Measurements from ENCODE around the gene SCN11A. TPM values are rescaled to one million over a fixed set of nuclear protein-coding genes. Genes with fewer than 3 reads are reported as not detected.

SCN11A gene
- polyA plus RNA-seq, 1 donor from 2014 or later = 2.2 TPM

DNA sequence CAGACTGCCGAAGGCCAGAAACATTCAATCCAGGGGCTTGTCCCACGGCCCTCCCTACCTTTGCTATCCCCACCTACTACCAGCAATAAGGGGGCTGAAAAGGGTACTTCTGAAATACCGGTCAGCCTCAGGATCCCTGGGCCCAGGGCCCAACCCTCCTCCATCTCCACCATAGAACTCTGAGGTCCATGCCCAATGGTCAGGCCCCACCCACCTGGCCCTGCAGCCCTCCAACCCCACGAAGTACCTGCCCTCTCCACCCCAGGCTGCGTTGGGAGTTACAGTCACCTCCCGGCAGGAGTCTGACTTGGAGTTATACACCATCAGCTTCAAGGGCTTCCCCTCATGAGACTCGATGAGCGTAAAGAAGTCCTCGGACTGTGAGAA is 48.7 kb upstream of the SCN11A start:
- H3K9me2 ChIP-seq (ENCODE audit: insufficient read depth, low read length) = no peaks in the 10 kb centered on the region
- no peak overlapping the region for H3K9ac ChIP-seq (ENCODE audit: low read length)
- peaks cover 16% of the 10 kb centered on the region for H3K36me3 ChIP-seq (ENCODE audit: insufficient read depth, low read length)
- H3K4me2 ChIP-seq (ENCODE audit: low read length) = no peak overlapping the region
- no peak for TF ChIP-seq POLR2AphosphoS5 (IDR thresholded peaks at IDR 0.05)
- H3K27me3 ChIP-seq (ENCODE audit: insufficient read depth, low read depth, low read length) = no peaks in the 10 kb centered on the region
- no peak overlapping the region for H3K27ac ChIP-seq (ENCODE audit: low read length)
- H3K9me3 ChIP-seq (ENCODE audit: low read length) = no peaks in the 10 kb centered on the region
- no peak overlapping the region for H3K4me3 ChIP-seq (ENCODE audit: low read length)
- H4K20me1 ChIP-seq (ENCODE audit: insufficient read depth) = no peaks in the 10 kb centered on the region
- H3K79me2 ChIP-seq (replicated peaks; ENCODE audit: insufficient read depth, low read length) = peaks cover 17% of the 10 kb centered on the region
- H3F3A ChIP-seq (ENCODE audit: insufficient read depth, low read length, poor library complexity, severe bottlenecking) = no peaks in the 10 kb centered on the region
- no peak overlapping the region for H2AFZ ChIP-seq (ENCODE audit: low read depth, low read length)

DNA sequence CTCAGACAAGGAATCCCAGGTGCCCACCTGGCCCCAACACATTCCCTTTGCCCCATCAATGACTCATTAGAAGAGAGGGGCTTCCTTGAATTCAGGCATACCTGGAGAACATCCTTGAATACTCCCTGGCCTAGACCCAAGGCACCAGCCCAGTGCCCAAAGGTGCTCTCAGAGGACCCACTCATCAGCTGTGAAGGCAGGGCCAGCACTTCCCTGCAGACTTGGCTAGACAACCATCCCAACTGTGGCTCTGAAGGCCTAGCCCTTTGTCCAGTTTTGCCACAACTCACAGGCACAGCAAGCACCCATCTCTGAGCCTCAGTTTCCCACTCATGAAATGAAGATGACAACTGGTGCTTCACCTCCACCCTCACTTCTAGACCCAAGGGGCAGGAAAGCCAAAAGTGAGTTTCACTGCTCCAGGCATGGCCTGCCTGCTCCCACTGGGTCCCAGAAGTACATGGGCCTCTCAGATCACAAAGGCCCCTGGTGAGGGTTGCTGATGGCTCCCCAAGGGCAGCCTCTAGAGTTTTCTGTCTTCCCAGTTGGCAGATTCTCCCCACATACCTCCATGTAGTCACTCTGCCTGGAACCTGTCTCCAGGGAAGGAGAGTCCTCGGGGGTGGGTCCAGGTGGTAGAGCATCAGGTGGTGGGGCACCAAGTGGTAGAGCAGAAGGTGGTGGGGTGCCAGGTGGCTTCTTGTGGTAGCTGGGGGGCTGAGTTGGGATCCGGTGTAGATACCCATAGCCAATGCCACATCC is 48.2 kb upstream of the SCN11A start:
- Histone ChIP-seq H3K4me2 (ENCODE audit: low read length) (no peak overlapping the region), H2AFZ (ENCODE audit: low read depth, low read length) (no peak overlapping the region), H3F3A (ENCODE audit: insufficient read depth, low read length, poor library complexity, severe bottlenecking) (no peaks in the 10 kb centered on the region), H4K20me1 (ENCODE audit: insufficient read depth) (no peaks in the 10 kb centered on the region), H3K9ac (ENCODE audit: low read length) (no peak overlapping the region), H3K36me3 (ENCODE audit: insufficient read depth, low read length) (peaks cover 20% of the 10 kb centered on the region), H3K4me3 (ENCODE audit: low read length) (no peak overlapping the region), H3K27ac (ENCODE audit: low read length) (no peak overlapping the region), H3K27me3 (ENCODE audit: insufficient read depth, low read depth, low read length) (no peaks in the 10 kb centered on the region), H3K79me2 (replicated peaks; ENCODE audit: insufficient read depth, low read length) (peaks cover 13% of the 10 kb centered on the region), H3K9me3 (ENCODE audit: low read length) (no peaks in the 10 kb centered on the region), H3K9me2 (ENCODE audit: insufficient read depth, low read length) (no peaks in the 10 kb centered on the region)
- TF ChIP-seq EP300 (conservative IDR thresholded peaks at IDR 0.05; ENCODE audit: poor library complexity, severe bottlenecking) (no peak), EZH2 (IDR thresholded peaks at IDR 0.05; ENCODE audit: borderline replicate concordance, insufficient read depth, low read length, poor library complexity, severe bottlenecking) (no peak), MXI1 (conservative IDR thresholded peaks at IDR 0.05; ENCODE audit: poor library complexity, severe bottlenecking) (no peak), SMC3 (conservative IDR thresholded peaks at IDR 0.05; ENCODE audit: poor library complexity) (no peak), POLR2AphosphoS5 (IDR thresholded peaks at IDR 0.05) (no peak), RAD21 (conservative IDR thresholded peaks at IDR 0.05) (no peak), TAF1 (IDR thresholded peaks at IDR 0.05; ENCODE audit: low read depth) (no peak)
- TF ChIP-seq, protein P1, sequence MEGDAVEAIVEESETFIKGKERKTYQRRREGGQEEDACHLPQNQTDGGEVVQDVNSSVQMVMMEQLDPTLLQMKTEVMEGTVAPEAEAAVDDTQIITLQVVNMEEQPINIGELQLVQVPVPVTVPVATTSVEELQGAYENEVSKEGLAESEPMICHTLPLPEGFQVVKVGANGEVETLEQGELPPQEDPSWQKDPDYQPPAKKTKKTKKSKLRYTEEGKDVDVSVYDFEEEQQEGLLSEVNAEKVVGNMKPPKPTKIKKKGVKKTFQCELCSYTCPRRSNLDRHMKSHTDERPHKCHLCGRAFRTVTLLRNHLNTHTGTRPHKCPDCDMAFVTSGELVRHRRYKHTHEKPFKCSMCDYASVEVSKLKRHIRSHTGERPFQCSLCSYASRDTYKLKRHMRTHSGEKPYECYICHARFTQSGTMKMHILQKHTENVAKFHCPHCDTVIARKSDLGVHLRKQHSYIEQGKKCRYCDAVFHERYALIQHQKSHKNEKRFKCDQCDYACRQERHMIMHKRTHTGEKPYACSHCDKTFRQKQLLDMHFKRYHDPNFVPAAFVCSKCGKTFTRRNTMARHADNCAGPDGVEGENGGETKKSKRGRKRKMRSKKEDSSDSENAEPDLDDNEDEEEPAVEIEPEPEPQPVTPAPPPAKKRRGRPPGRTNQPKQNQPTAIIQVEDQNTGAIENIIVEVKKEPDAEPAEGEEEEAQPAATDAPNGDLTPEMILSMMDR (IDR thresholded peaks at IDR 0.05; ENCODE audit: poor library complexity, severe bottlenecking) = no peak
- TF ChIP-seq, protein P2, sequence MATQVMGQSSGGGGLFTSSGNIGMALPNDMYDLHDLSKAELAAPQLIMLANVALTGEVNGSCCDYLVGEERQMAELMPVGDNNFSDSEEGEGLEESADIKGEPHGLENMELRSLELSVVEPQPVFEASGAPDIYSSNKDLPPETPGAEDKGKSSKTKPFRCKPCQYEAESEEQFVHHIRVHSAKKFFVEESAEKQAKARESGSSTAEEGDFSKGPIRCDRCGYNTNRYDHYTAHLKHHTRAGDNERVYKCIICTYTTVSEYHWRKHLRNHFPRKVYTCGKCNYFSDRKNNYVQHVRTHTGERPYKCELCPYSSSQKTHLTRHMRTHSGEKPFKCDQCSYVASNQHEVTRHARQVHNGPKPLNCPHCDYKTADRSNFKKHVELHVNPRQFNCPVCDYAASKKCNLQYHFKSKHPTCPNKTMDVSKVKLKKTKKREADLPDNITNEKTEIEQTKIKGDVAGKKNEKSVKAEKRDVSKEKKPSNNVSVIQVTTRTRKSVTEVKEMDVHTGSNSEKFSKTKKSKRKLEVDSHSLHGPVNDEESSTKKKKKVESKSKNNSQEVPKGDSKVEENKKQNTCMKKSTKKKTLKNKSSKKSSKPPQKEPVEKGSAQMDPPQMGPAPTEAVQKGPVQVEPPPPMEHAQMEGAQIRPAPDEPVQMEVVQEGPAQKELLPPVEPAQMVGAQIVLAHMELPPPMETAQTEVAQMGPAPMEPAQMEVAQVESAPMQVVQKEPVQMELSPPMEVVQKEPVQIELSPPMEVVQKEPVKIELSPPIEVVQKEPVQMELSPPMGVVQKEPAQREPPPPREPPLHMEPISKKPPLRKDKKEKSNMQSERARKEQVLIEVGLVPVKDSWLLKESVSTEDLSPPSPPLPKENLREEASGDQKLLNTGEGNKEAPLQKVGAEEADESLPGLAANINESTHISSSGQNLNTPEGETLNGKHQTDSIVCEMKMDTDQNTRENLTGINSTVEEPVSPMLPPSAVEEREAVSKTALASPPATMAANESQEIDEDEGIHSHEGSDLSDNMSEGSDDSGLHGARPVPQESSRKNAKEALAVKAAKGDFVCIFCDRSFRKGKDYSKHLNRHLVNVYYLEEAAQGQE (IDR thresholded peaks at IDR 0.05; ENCODE audit: borderline replicate concordance) = no peak

Data from neural cell (in vitro differentiated cells).